ENCODE results near the gene TMEM217. TPM values are rescaled to one million over a fixed set of nuclear protein-coding genes. Genes with fewer than 3 reads are reported as not detected.

The TMEM217 gene
- total RNA-seq, 1 donor from 2014 or later: 1.4 TPM

GRCh38 chr6:37239950-37240713, 17.8 kb downstream of the TMEM217 start:
- no peak for TF ChIP-seq CTCF (IDR thresholded peaks at IDR 0.05; ENCODE audit: unreplicated experiment)
- no peaks in the 10 kb centered on the region for H3K27me3 Mint-ChIP-seq
- no peak overlapping the region for H3K4me3 Mint-ChIP-seq (ENCODE audit: low read depth)
- DNase-seq (ENCODE audit: low spot score, unreplicated experiment): no peak
- H3K27ac Mint-ChIP-seq: no peak overlapping the region
- no peaks in the 10 kb centered on the region for H3K36me3 Mint-ChIP-seq (ENCODE audit: insufficient read depth)
- H3K9me3 Mint-ChIP-seq (ENCODE audit: low read depth): no peaks in the 10 kb centered on the region
- H3K4me1 Mint-ChIP-seq (ENCODE audit: low read depth): no peaks in the 10 kb centered on the region

GRCh38 chr6:37239526-37239925, 18.4 kb downstream of the TMEM217 start:
- Mint-ChIP-seq H3K27ac (no peak overlapping the region), H3K4me3 (ENCODE audit: low read depth) (no peak overlapping the region), H3K36me3 (ENCODE audit: insufficient read depth) (no peaks in the 10 kb centered on the region), H3K27me3 (no peaks in the 10 kb centered on the region), H3K9me3 (ENCODE audit: low read depth) (no peaks in the 10 kb centered on the region), H3K4me1 (ENCODE audit: low read depth) (no peaks in the 10 kb centered on the region)
- no peak for TF ChIP-seq CTCF (IDR thresholded peaks at IDR 0.05; ENCODE audit: unreplicated experiment)
- no peak for DNase-seq (ENCODE audit: low spot score, unreplicated experiment)

GRCh38 chr6:37238381-37238780, 19.6 kb downstream of the TMEM217 start:
- no peak overlapping the region for H3K4me3 Mint-ChIP-seq (ENCODE audit: low read depth)
- H3K27ac Mint-ChIP-seq: no peak overlapping the region
- no peak for TF ChIP-seq CTCF (IDR thresholded peaks at IDR 0.05; ENCODE audit: unreplicated experiment)
- H3K36me3 Mint-ChIP-seq (ENCODE audit: insufficient read depth): no peaks in the 10 kb centered on the region
- DNase-seq (ENCODE audit: low spot score, unreplicated experiment): no peak
- no peaks in the 10 kb centered on the region for H3K9me3 Mint-ChIP-seq (ENCODE audit: low read depth)
- H3K27me3 Mint-ChIP-seq: no peaks in the 10 kb centered on the region
- H3K4me1 Mint-ChIP-seq (ENCODE audit: low read depth): no peaks in the 10 kb centered on the region

GRCh38 chr6:37237789-37238188, 20.2 kb downstream of the TMEM217 start:
- Mint-ChIP-seq H3K9me3 (ENCODE audit: low read depth) (no peaks in the 10 kb centered on the region), H3K4me3 (ENCODE audit: low read depth) (no peak overlapping the region), H3K36me3 (ENCODE audit: insufficient read depth) (no peaks in the 10 kb centered on the region), H3K27me3 (no peaks in the 10 kb centered on the region), H3K27ac (no peak overlapping the region), H3K4me1 (ENCODE audit: low read depth) (peaks cover 2% of the 10 kb centered on the region)
- no peak for DNase-seq (ENCODE audit: low spot score, unreplicated experiment)
- no peak for TF ChIP-seq CTCF (IDR thresholded peaks at IDR 0.05; ENCODE audit: unreplicated experiment)

- no peaks in the 10 kb centered on the region for H3K9me3 Mint-ChIP-seq (ENCODE audit: low read depth)
- no peak overlapping the region for H3K4me3 Mint-ChIP-seq (ENCODE audit: low read depth)
- peaks cover 6% of the 10 kb centered on the region for H3K4me1 Mint-ChIP-seq (ENCODE audit: low read depth)
- H3K36me3 Mint-ChIP-seq (ENCODE audit: insufficient read depth): no peaks in the 10 kb centered on the region
- no peak for DNase-seq (ENCODE audit: low spot score, unreplicated experiment)
- TF ChIP-seq CTCF (IDR thresholded peaks at IDR 0.05; ENCODE audit: unreplicated experiment): no peak
- H3K27ac Mint-ChIP-seq: no peak overlapping the region
- H3K27me3 Mint-ChIP-seq: no peaks in the 10 kb centered on the region
Observed at GRCh38 chr6:37236921-37237320, 21.0 kb downstream of the TMEM217 start.
